ENCODE data around the gene ERCC1.

DNA sequence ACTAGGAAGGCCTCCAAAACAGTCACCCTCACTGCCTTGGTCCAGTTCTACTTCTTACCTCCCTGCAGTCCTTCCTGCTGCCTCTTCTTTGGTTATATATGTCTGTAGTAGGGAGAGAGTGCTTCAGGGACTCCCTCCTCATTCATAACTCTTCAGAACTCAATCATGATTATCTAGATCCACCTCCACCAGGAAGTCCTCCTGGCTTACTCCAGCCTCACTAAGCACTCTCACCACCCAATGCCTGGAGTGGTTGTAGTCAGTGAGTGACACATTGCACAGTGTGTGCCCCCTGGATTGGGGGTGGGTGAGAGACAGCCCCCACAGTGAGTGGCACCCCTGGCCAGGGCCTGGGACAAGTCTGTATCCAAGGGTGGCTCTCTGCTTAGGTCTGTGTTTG lies 34.1 kb upstream of the ERCC1 start:
- TF ChIP-seq CTCF (IDR thresholded peaks at IDR 0.05; ENCODE audit: insufficient read depth, low read depth, low read length), result no peak
- TF ChIP-seq EZH2 (IDR thresholded peaks at IDR 0.05; ENCODE audit: insufficient read depth, low read length), result no peak
